GM12878 (cell line): Measurements from ENCODE around the gene CCL20. TPM values are rescaled to one million over a fixed set of nuclear protein-coding genes. Genes with fewer than 3 reads are reported as not detected.
A peak's percentile ranks its signal among the peaks of the same experiment; 100 is the strongest.

Source experiments
- ATAC-seq: fragments of 200-7000 bp; cut with Tn5 transposase; 3 replicates; pipeline ENCODE4 v1.9.1; 2020; ENCODE audit warnings: mild to moderate bottlenecking, moderate library complexity
- BruUV-seq: library from RNA; stranded (reverse); fragments of 400-500 nt; replicated peaks from 2 replicates; lab custom pipeline; 2021; lab: Mats Ljungman, UMichigan
- CTCF ChIA-PET: fragments of 300-600 bp; sonication (Branson Sonifier 250); formaldehyde crosslinking; extraction: SDS; loops from one replicate; lab custom pipeline; 2021; ENCODE audit warnings: inconsistent platforms; lab: Yijun Ruan, JAX
- POLR2A ChIA-PET: fragments of 350-600 bp; formaldehyde crosslinking; extraction: SDS; loops from one replicate; lab custom pipeline; 2021; ENCODE audit warnings: inconsistent platforms; lab: Charles Lee
- RAD21 ChIA-PET: fragments of 300-600 bp; sonication (Branson Sonifier 250); formaldehyde crosslinking; loops from one replicate; lab custom pipeline; 2023; ENCODE audit warnings: antibody characterized with exemption; ENCODE audit not compliant: unreplicated experiment; lab: Charles Lee
- SMC1A ChIA-PET: fragments of 300-600 bp; sonication (Branson Sonifier 250); formaldehyde crosslinking; loops from one replicate; lab custom pipeline; 2023; ENCODE audit not compliant: unreplicated experiment, uncharacterized antibody; lab: Charles Lee
- DNase-seq: peaks from one replicate; pipeline ENCODE4 v3.0.0-alpha.2; 2011; ENCODE audit warnings: low read depth, low spot score
- FAIRE-seq: peaks from 3 replicates; lab custom pipeline; 2011; peaks lifted over from hg19 to GRCh38; lab: Jason Lieb, UNC
- H2AFZ ChIP-seq: 2 replicates; pipeline ENCODE4 v1.6.0; 2011; ENCODE audit warnings: low read depth, low read length, control low read depth; ENCODE audit not compliant: control insufficient read depth
- H3K27ac ChIP-seq: 2 replicates; pipeline ENCODE4 v1.5.1; 2011; ENCODE audit warnings: control low read depth; ENCODE audit not compliant: control insufficient read depth, insufficient read depth
- H3K27me3 ChIP-seq, 2 experiments: replicated peaks in 1 of 2; 2 replicates each; pipeline versions ENCODE4 v1.6.0 to v1.6.1; 2011; ENCODE audit warnings: low read length in 1 of 2; ENCODE audit not compliant: control insufficient read depth in 2 of 2, insufficient read depth in 2 of 2
- H3K36me3 ChIP-seq, 2 experiments: 2 replicates each; pipeline ENCODE4 v1.5.1; 2011; ENCODE audit warnings: low read length in 1 of 2; ENCODE audit not compliant: control insufficient read depth in 2 of 2, insufficient read depth in 2 of 2
- H3K4me1 ChIP-seq: 2 replicates; pipeline ENCODE4 v1.6.1; 2011; ENCODE audit warnings: mild to moderate bottlenecking, low read length, moderate library complexity, mixed read lengths; ENCODE audit not compliant: control insufficient read depth, insufficient read depth
- H3K4me2 ChIP-seq: 2 replicates; pipeline ENCODE4 v1.6.0; 2011; ENCODE audit warnings: control low read depth; ENCODE audit not compliant: control insufficient read depth, insufficient read depth
- H3K4me3 ChIP-seq: fragments of 200-600 bp; sonication (generic); 2 replicates; pipeline ENCODE4 v1.5.1; 2016
- H3K79me2 ChIP-seq: 2 replicates; pipeline ENCODE4 v1.6.0; 2011; ENCODE audit warnings: low read length; ENCODE audit not compliant: control insufficient read depth, insufficient read depth
- H3K9ac ChIP-seq: 2 replicates; pipeline ENCODE4 v1.8.0; 2011; ENCODE audit warnings: low read length, control low read depth, mixed read lengths; ENCODE audit not compliant: control insufficient read depth, insufficient read depth
- H3K9me3 ChIP-seq: replicated peaks from 3 replicates; pipeline ENCODE4 v1.5.1; 2011; ENCODE audit warnings: mild to moderate bottlenecking, low read length; ENCODE audit not compliant: control insufficient read depth, insufficient read depth
- H4K20me1 ChIP-seq: 2 replicates; pipeline ENCODE4 v1.6.0; 2011; ENCODE audit not compliant: control insufficient read depth, insufficient read depth
- CEBPB ChIP-seq, 2 experiments: fragments of 150-350 bp in 1 of 2; IDR thresholded peaks; 2 replicates each; pipeline ENCODE4 v1.6.1; 2012 to 2014; ENCODE audit warnings: low read depth in 2 of 2, low read length in 2 of 2, borderline replicate concordance in 1 of 2, inconsistent platforms in 1 of 2
- CREB1 ChIP-seq: IDR thresholded peaks from 2 replicates; pipeline ENCODE4 v1.6.1; 2012; ENCODE audit warnings: low read depth, mild to moderate bottlenecking, inconsistent platforms
- DPF2 ChIP-seq: fragments of 450-650 bp; IDR thresholded peaks from 2 replicates; pipeline ENCODE4 v1.6.1; 2017; ENCODE audit warnings: mild to moderate bottlenecking
- ETV6 ChIP-seq, 2 experiments: fragments of 450-650 bp in 1 of 2; IDR thresholded peaks in 1 of 2; conservative IDR thresholded peaks in 1 of 2; 2 replicates each; pipeline ENCODE4 v1.6.1; 2014; ENCODE audit warnings: antibody characterized with exemption in 1 of 2, borderline replicate concordance in 1 of 2, low read depth in 1 of 2, mild to moderate bottlenecking in 1 of 2, moderate library complexity in 1 of 2
- FOXK2 ChIP-seq: fragments of 450-650 bp; IDR thresholded peaks from 2 replicates; pipeline ENCODE4 v1.6.1; 2017; ENCODE audit warnings: mild to moderate bottlenecking, moderate library complexity
- FOXM1 ChIP-seq: IDR thresholded peaks from 2 replicates; pipeline ENCODE4 v1.6.1; 2012; ENCODE audit warnings: low read depth, mild to moderate bottlenecking, inconsistent platforms, low read length, moderate library complexity
- IKZF2 ChIP-seq, 2 experiments: fragments of 450-650 bp; IDR thresholded peaks; 2 replicates each; pipeline ENCODE4 v1.6.1; 2017; ENCODE audit warnings: mild to moderate bottlenecking in 2 of 2, moderate library complexity in 2 of 2
- MTA3 ChIP-seq: IDR thresholded peaks from 2 replicates; pipeline ENCODE4 v1.6.1; 2012; ENCODE audit warnings: low read length, inconsistent platforms, borderline replicate concordance
- NFIC ChIP-seq: IDR thresholded peaks from 2 replicates; pipeline ENCODE4 v1.6.1; 2012; ENCODE audit warnings: low read depth, mild to moderate bottlenecking, inconsistent platforms, low read length, moderate library complexity
- NFYB ChIP-seq: IDR thresholded peaks from 2 replicates; pipeline ENCODE4 v1.6.1; 2011; ENCODE audit warnings: low read depth, mild to moderate bottlenecking, low read length, improper control_type of control experiment, moderate library complexity; ENCODE audit not compliant: insufficient read depth
- POLR2AphosphoS2 ChIP-seq: IDR thresholded peaks from 2 replicates; pipeline ENCODE4 v1.6.1; 2011; ENCODE audit warnings: low read depth, mild to moderate bottlenecking, low read length, improper control_type of control experiment, moderate library complexity
- RCOR1 ChIP-seq: conservative IDR thresholded peaks from 2 replicates; pipeline ENCODE4 v1.6.1; 2012; ENCODE audit warnings: low read depth, low read length, improper control_type of control experiment
- TAF1 ChIP-seq: IDR thresholded peaks from 2 replicates; pipeline ENCODE4 v1.6.1; 2011; ENCODE audit warnings: mild to moderate bottlenecking, low read depth, low read length, borderline replicate concordance
- ZBED1 ChIP-seq: IDR thresholded peaks from 2 replicates; pipeline ENCODE4 v1.6.1; 2016; ENCODE audit warnings: borderline replicate concordance
- ZBTB33 ChIP-seq: fragments of 450-650 bp; IDR thresholded peaks from 2 replicates; pipeline ENCODE4 v1.6.1; 2017; ENCODE audit warnings: mild to moderate bottlenecking
- ZNF207 ChIP-seq: fragments of 450-650 bp; IDR thresholded peaks from 2 replicates; pipeline ENCODE4 v1.6.1; 2014; ENCODE audit warnings: antibody characterized with exemption, mild to moderate bottlenecking, borderline replicate concordance
- ZNF24 ChIP-seq: fragments of 450-650 bp; IDR thresholded peaks from 2 replicates; pipeline ENCODE4 v1.6.1; 2017; ENCODE audit warnings: antibody characterized with exemption, mild to moderate bottlenecking
- WGBS: methylation state at CpG from one replicate; pipeline ENCODE4 v1.1.6; 2016; ENCODE audit warnings: low lambda C conversion rate; ENCODE audit not compliant: insufficient replicate concordance, insufficient coverage; ENCODE audit errors: missing lambda C conversion rate; 5-methylcytosine and 5-hydroxymethylcytosine counted together
- in situ Hi-C: fragments of 300-500 bp; cut with MboI; formaldehyde crosslinking; loops from 9 replicates; pipeline ENCODE4 v1.14.3; 2018; ENCODE audit warnings: mixed read lengths
- intact Hi-C: fragments of 100-400 bp; cut with micrococcal nuclease; formaldehyde crosslinking; loops from one replicate; pipeline ENCODE4 v1.14.2; 2022; ENCODE audit not compliant: unreplicated experiment
- polyA plus RNA-seq, 11 experiments: library from polyadenylated mRNA; depleted of rRNA in 4 of 11; unstranded in 6 of 11; stranded (reverse) in 5 of 11; fragments of >200 nt; fragmentation: Nextera tagmentation in 4 of 11; fragmentation: Illumina TruSeq in 1 of 11; extraction: Ambion mirVana in 4 of 11; extraction: Trizol in 1 of 11; gene quantifications; 1 replicate in 1 of 11; 2 replicates in 10 of 11; pipeline versions ENCODE4 v1.2.1 to v1.2.3, GENCODE V29; 2011 to 2016; ENCODE audit warnings: inconsistent platforms in 2 of 11, missing spikeins in 2 of 11, low read depth in 1 of 11
- total RNA-seq, 4 experiments: library from RNA; depleted of rRNA in 3 of 4; stranded (reverse); fragments of >200 nt in 3 of 4; fragmentation: Illumina TruSeq in 1 of 4; extraction: Trizol in 1 of 4; gene quantifications; 2 replicates each; pipeline versions ENCODE4 v1.2.1 to v1.2.3, GENCODE V29; 2013 to 2021
- TF ChIP-seq, protein P1 (sequence below): fragments of 150-350 bp; IDR thresholded peaks from 2 replicates; pipeline ENCODE4 v1.6.1; 2016; ENCODE audit warnings: low read depth, low read length

Gene CCL20
- total and polyA plus RNA-seq, 10 of the 15 experiments (the other 5 are each of a cell fraction or from before 2014, with no cell fraction given): 5.5 to 35.7 (median 15.6) TPM

GRCh38 chr2:227817850-227818674, 4.4 kb downstream of the CCL20 start:
- in situ Hi-C loops: no loop called here
- Histone ChIP-seq H3K9ac (no peak overlapping the region), H3K4me1 (no peaks in the 10 kb centered on the region), H3K4me2 (no peak overlapping the region), H3K4me3 (no peak overlapping the region), H3K9me3 (no peaks in the 10 kb centered on the region), H3K27me3 (no peaks in the 10 kb centered on the region), H2AFZ (no peak overlapping the region), H3K27ac (no peak overlapping the region), H3K36me3 (no peaks in the 10 kb centered on the region), H3K79me2 (no peaks in the 10 kb centered on the region), H4K20me1 (no peaks in the 10 kb centered on the region)
- intact Hi-C loops: no loop called here
- ATAC-seq (peak; percentile 73), DNase-seq (peak; percentile 45), FAIRE-seq (peak; percentile 56)
- BruUV-seq: no TSS peak
- CTCF ChIA-PET: interaction anchor here (1.0 to 1.2 kb wide), 3 partner anchors 28 to 56 kb away, joined by 3 read pairs; no protein-coding TSS in a partner anchor
- SMC1A ChIA-PET: interaction anchor here (0.6 to 1.6 kb wide), 10 partner anchors 9 to 438 kb away, joined by 3 to 8 read pairs (median 4); no protein-coding TSS in a partner anchor
- POLR2A ChIA-PET: interaction anchor here (0.7 kb wide), 1 partner anchor 13 kb away, joined by 3 read pairs; no protein-coding TSS in a partner anchor
- WGBS: 35% methylated on average over 10 of the region's 10 CpGs
- RAD21 ChIA-PET: interaction anchor here (0.6 to 1.4 kb wide), 4 partner anchors 13 to 35 kb away, joined by 4 to 6 read pairs (median 5); no protein-coding TSS in a partner anchor
- TF ChIP-seq ZBTB33: no peak
- TF ChIP-seq NFYB: no peak
- no peak for TF ChIP-seq CEBPB (IDR thresholded peaks at IDR 0.05; ENCODE audit: borderline replicate concordance in 1 of 2, low read depth in 2 of 2, low read length in 2 of 2)
- 0 out of 2 replicates have a peak, but pooled peaks have one; percentile 13 for TF ChIP-seq FOXM1
- no peak for TF ChIP-seq TAF1
- peak; percentile 41; the same call in 1 of the 2 replicates for TF ChIP-seq NFIC
- TF ChIP-seq DPF2: peak; percentile 48; the same call in 1 of the 2 replicates
- no peak for TF ChIP-seq FOXK2
- TF ChIP-seq IKZF2 (IDR thresholded peaks at IDR 0.05): peak in 1 of 2 experiments; percentile 28; a peak in 1 of 4 replicates
- TF ChIP-seq, protein P1, sequence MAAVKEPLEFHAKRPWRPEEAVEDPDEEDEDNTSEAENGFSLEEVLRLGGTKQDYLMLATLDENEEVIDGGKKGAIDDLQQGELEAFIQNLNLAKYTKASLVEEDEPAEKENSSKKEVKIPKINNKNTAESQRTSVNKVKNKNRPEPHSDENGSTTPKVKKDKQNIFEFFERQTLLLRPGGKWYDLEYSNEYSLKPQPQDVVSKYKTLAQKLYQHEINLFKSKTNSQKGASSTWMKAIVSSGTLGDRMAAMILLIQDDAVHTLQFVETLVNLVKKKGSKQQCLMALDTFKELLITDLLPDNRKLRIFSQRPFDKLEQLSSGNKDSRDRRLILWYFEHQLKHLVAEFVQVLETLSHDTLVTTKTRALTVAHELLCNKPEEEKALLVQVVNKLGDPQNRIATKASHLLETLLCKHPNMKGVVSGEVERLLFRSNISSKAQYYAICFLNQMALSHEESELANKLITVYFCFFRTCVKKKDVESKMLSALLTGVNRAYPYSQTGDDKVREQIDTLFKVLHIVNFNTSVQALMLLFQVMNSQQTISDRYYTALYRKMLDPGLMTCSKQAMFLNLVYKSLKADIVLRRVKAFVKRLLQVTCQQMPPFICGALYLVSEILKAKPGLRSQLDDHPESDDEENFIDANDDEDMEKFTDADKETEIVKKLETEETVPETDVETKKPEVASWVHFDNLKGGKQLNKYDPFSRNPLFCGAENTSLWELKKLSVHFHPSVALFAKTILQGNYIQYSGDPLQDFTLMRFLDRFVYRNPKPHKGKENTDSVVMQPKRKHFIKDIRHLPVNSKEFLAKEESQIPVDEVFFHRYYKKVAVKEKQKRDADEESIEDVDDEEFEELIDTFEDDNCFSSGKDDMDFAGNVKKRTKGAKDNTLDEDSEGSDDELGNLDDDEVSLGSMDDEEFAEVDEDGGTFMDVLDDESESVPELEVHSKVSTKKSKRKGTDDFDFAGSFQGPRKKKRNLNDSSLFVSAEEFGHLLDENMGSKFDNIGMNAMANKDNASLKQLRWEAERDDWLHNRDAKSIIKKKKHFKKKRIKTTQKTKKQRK: no peak
- peak; percentile 60; the same call in 1 of the 2 replicates for TF ChIP-seq MTA3
- no peak for TF ChIP-seq ZNF207
- TF ChIP-seq ZNF24: 0 out of 2 replicates have a peak, but pooled peaks have one; percentile 42
- TF ChIP-seq ETV6 (conservative IDR thresholded peaks at IDR 0.05 in 1 of 2, IDR thresholded peaks at IDR 0.05 in 1 of 2; ENCODE audit: borderline replicate concordance in 1 of 2, low read depth in 1 of 2): no peak
- TF ChIP-seq ZBED1: peak; percentile 61; the same call in 1 of the 2 replicates
- no peak for TF ChIP-seq RCOR1
- TF ChIP-seq CREB1: peak; percentile 55; the same call in 1 of the 2 replicates
- TF ChIP-seq POLR2AphosphoS2: no peak
